ENCODE results near the gene LIN28B. TPM values are rescaled to one million over a fixed set of nuclear protein-coding genes. Genes with fewer than 3 reads are reported as not detected.

The LIN28B gene
- total and polyA plus RNA-seq, 4 donors: 0.12 to 0.14 TPM; not detected in 2

Small RNAs within 50 kb of the gene (small RNA-seq; reads per million reads assigned to genes)
- not detected for gene RNU6-1106P (ENCODE audit: low replicate concordance)

Other genes starting within 250 kb of the LIN28B start
- 10 to 100 TPM; 12.9 to 38.0 TPM for gene HACE1, start 97.2 kb upstream of the LIN28B start, total RNA-seq
- gene HACE1, start 97.2 kb upstream of the LIN28B start, polyA plus RNA-seq: 1 to 10 TPM; 4.6 to 5.9 TPM
- 1 to 10 TPM in 1 of 2 donors, under 1 TPM in 1; 0.18 to 1.1 TPM for gene POPDC3, start 222.9 kb downstream of the LIN28B start, total RNA-seq
- gene POPDC3, start 222.9 kb downstream of the LIN28B start, polyA plus RNA-seq: 1 to 10 TPM in 1 of 2 donors, under 1 TPM in 1; 0.56 to 1.9 TPM

Data from lung (tissue), 5 donors.